ENCODE measurements around the gene SCFD1. TPM values are rescaled to one million over a fixed set of nuclear protein-coding genes. Genes with fewer than 3 reads are reported as not detected.
A peak's percentile ranks its signal among the peaks of the same experiment; 100 is the strongest.
"Not testable (repeated sequence)": the region's sequence is repeated elsewhere in the genome, so short reads cannot be mapped to it uniquely, and the experiment has no call there.

Gene SCFD1
- total and polyA plus RNA-seq, 2 donors from 2014 or later = 52.0 to 74.4 TPM

DNA sequence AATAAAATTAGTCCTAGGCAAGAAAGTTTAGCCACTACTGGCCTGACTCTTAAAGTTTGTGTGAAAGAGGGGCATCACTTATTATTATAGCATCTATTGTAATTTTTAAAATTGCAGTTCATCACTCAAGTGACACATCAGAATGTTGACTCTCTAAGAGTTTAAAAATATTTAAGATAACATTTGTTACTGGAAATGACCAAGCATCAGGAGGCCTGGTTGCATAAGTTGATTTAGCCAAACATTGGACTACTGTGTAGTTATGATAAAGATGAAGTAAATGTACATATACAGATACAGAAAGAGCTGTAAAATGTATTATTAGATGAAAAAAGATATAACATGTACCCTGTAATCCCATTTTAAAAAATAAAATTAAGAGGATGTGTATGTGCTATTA lies 47.5 kb downstream of the SCFD1 start:
- no peaks in the 10 kb centered on the region for H3K27me3 ChIP-seq (ENCODE audit: control insufficient read depth, insufficient read depth, low read length)
- intact Hi-C loops (cut with DNase I) = no loop called here
- TF ChIP-seq CTCF (IDR thresholded peaks at IDR 0.05; ENCODE audit: borderline replicate concordance, extremely low read depth, insufficient read depth) = no peak
- H3K9ac ChIP-seq (ENCODE audit: low read length in 3 of 3) = no peak overlapping the region
- H3K9me3 ChIP-seq (ENCODE audit: control insufficient read depth in 2 of 3, insufficient read depth in 1 of 3, low read length in 3 of 3) = no peaks in the 10 kb centered on the region
- FAIRE-seq = no peak
- DNase-seq = no peak
- H3K4me1 ChIP-seq (ENCODE audit: control insufficient read depth in 2 of 3, insufficient read depth in 2 of 3, low read depth in 1 of 3, low read length in 3 of 3) = no peaks in the 10 kb centered on the region
- no peak overlapping the region for H3K27ac ChIP-seq (ENCODE audit: low read depth in 2 of 2, low read length in 2 of 2)
- no peak overlapping the region for H3K4me3 ChIP-seq (ENCODE audit: low read length in 3 of 3)
- peaks cover 0 to 4% (median 0%) of the 10 kb centered on the region in 3 donors for H3K36me3 ChIP-seq (ENCODE audit: control insufficient read depth in 2 of 3, insufficient read depth in 3 of 3, low read length in 3 of 3)

DNA sequence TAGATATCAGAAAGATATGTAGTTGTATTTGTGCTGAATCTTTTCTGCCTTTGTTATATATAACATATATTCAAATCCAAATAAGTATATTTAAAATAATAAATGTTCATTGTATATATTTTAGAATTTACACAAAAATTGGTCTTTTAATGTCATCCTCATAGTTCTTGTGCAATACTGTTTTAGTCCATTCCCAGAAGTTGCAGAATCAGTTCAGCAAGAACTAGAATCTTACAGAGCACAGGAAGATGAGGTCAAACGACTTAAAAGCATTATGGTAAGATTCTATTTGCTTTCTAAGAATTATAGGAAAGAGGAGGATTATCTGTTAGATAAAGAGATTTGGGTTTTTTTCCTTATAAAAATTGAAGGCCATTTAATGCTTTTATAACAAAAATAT lies 51.0 kb downstream of the SCFD1 start:
- no peaks in the 10 kb centered on the region for H3K4me1 ChIP-seq (ENCODE audit: control insufficient read depth in 2 of 3, insufficient read depth in 2 of 3, low read depth in 1 of 3, low read length in 3 of 3)
- H3K36me3 ChIP-seq (ENCODE audit: control insufficient read depth in 2 of 3, insufficient read depth in 3 of 3, low read length in 3 of 3) = peaks cover 0 to 6% (median 4%) of the 10 kb centered on the region in 3 donors
- intact Hi-C loops (cut with DNase I) = no loop called here
- H3K9me3 ChIP-seq (ENCODE audit: control insufficient read depth in 2 of 3, insufficient read depth in 1 of 3, low read length in 3 of 3) = no peaks in the 10 kb centered on the region
- no peak for DNase-seq
- H3K27me3 ChIP-seq (ENCODE audit: control insufficient read depth, insufficient read depth, low read length) = no peaks in the 10 kb centered on the region
- no peak for TF ChIP-seq CTCF (IDR thresholded peaks at IDR 0.05; ENCODE audit: borderline replicate concordance, extremely low read depth, insufficient read depth)
- no peak overlapping the region for H3K4me3 ChIP-seq (ENCODE audit: low read length in 3 of 3)
- H3K9ac ChIP-seq (ENCODE audit: low read length in 3 of 3) = no peak overlapping the region
- no peak overlapping the region for H3K27ac ChIP-seq (ENCODE audit: low read depth in 2 of 2, low read length in 2 of 2)
- peak; percentile 11 for FAIRE-seq

GRCh38 chr14:30678926-30679431 lies 56.9 kb downstream of the SCFD1 start:
- TF ChIP-seq CTCF (IDR thresholded peaks at IDR 0.05; ENCODE audit: borderline replicate concordance, extremely low read depth, insufficient read depth) = no peak
- no peak for DNase-seq
- H3K27me3 ChIP-seq (ENCODE audit: control insufficient read depth, insufficient read depth, low read length) = no peaks in the 10 kb centered on the region
- peaks cover 0 to 12% (median 6%) of the 10 kb centered on the region in 3 donors for H3K36me3 ChIP-seq (ENCODE audit: control insufficient read depth in 2 of 3, insufficient read depth in 3 of 3, low read length in 3 of 3)
- H3K4me3 ChIP-seq (ENCODE audit: low read length in 3 of 3) = no peak overlapping the region
- H3K9me3 ChIP-seq (ENCODE audit: control insufficient read depth in 2 of 3, insufficient read depth in 1 of 3, low read length in 3 of 3) = no peaks in the 10 kb centered on the region
- intact Hi-C loops (cut with DNase I) = no loop called here
- no peaks in the 10 kb centered on the region for H3K4me1 ChIP-seq (ENCODE audit: control insufficient read depth in 2 of 3, insufficient read depth in 2 of 3, low read depth in 1 of 3, low read length in 3 of 3)
- H3K27ac ChIP-seq (ENCODE audit: low read depth in 2 of 2, low read length in 2 of 2) = no peak overlapping the region
- H3K9ac ChIP-seq (ENCODE audit: low read length in 3 of 3) = no peak overlapping the region
- no peak for FAIRE-seq

DNA sequence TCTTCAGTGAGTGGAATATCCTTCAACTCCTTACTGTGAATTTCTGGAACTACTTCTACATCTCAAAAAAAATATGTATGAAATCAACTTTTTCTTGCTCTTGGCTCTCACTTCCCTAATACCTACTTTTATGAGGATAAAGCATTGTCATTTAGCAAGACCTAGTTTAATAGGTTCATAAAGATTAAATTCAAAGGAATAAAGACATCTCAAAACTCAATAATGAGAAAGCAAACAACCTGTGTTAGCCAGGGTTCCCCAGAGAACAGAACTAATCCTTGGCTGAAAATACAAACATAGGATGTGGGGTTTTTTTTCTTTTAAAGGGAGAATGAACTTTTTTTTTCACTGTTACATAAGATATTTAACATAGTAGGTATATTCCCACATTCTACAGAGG lies 57.9 kb downstream of the SCFD1 start:
- no peak for TF ChIP-seq CTCF (IDR thresholded peaks at IDR 0.05; ENCODE audit: borderline replicate concordance, extremely low read depth, insufficient read depth)
- no peak overlapping the region for H3K27ac ChIP-seq (ENCODE audit: low read depth in 2 of 2, low read length in 2 of 2)

DNA sequence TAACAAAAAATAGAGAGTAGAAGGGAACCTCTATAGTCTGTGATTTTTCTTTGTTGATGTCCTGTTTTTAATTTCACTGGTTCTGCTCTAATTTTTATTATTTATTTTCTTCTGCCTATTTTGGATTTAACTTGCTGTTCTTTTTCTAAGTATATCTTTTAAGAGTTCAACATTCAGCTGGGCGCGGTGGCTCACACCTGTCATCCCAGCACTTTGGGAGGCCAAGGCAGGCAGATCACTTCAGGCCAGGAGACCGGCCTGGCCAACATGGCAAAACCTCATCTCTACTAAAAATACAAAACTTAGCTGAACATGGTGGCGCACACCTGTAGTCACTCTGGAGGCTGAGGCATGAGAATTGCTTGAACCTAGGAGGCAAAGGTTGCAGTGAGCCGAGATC lies 58.7 kb downstream of the SCFD1 start:
- H3K4me1 ChIP-seq (ENCODE audit: control insufficient read depth in 2 of 3, insufficient read depth in 2 of 3, low read depth in 1 of 3, low read length in 3 of 3); FAIRE-seq; H3K27ac ChIP-seq (ENCODE audit: low read depth in 2 of 2, low read length in 2 of 2); DNase-seq; H3K4me3 ChIP-seq (ENCODE audit: low read length in 3 of 3); H3K27me3 ChIP-seq (ENCODE audit: control insufficient read depth, insufficient read depth, low read length); H3K9ac ChIP-seq (ENCODE audit: low read length in 3 of 3); H3K9me3 ChIP-seq (ENCODE audit: control insufficient read depth in 2 of 3, insufficient read depth in 1 of 3, low read length in 3 of 3); intact Hi-C loops (cut with DNase I): not testable (repeated sequence)
- H3K36me3 ChIP-seq (ENCODE audit: control insufficient read depth in 2 of 3, insufficient read depth in 3 of 3, low read length in 3 of 3) = peaks cover 0 to 12% (median 6%) of the 10 kb centered on the region in 3 donors

More for the DNA sequence above, 57.9 kb downstream of the SCFD1 start:
- Histone ChIP-seq H3K27me3 (ENCODE audit: control insufficient read depth, insufficient read depth, low read length) (no peaks in the 10 kb centered on the region), H3K9me3 (ENCODE audit: control insufficient read depth in 2 of 3, insufficient read depth in 1 of 3, low read length in 3 of 3) (no peaks in the 10 kb centered on the region), H3K4me1 (ENCODE audit: control insufficient read depth in 2 of 3, insufficient read depth in 2 of 3, low read depth in 1 of 3, low read length in 3 of 3) (no peaks in the 10 kb centered on the region), H3K4me3 (ENCODE audit: low read length in 3 of 3) (no peak overlapping the region), H3K36me3 (ENCODE audit: control insufficient read depth in 2 of 3, insufficient read depth in 3 of 3, low read length in 3 of 3) (peaks cover 0 to 12% (median 6%) of the 10 kb centered on the region in 3 donors), H3K9ac (ENCODE audit: low read length in 3 of 3) (no peak overlapping the region)
- intact Hi-C loops (cut with DNase I) = no loop called here
- FAIRE-seq (no peak), DNase-seq (no peak)

Data from kidney (tissue), 14 donors.